Measurements from ENCODE around the gene ETDB.
"Not testable (repeated sequence)": the region's sequence is repeated elsewhere in the genome, so short reads cannot be mapped to it uniquely, and the experiment has no call there.

The ETDB gene

GRCh38 chrX:135120056-135120576 lies at the start of gene ETDB:
Gene ETDB (minus strand): TSS chrX:135120526. CDS start chrX:135119261, 1,265 bp downstream.
- H3K4me3 ChIP-seq (IDR thresholded peaks at IDR 0.05; ENCODE audit: insufficient read depth, low read depth, low read length); H3K36me3 ChIP-seq (ENCODE audit: insufficient read depth); H3K79me2 ChIP-seq (ENCODE audit: insufficient read depth, low read depth); H3K4me2 ChIP-seq; H3K9ac ChIP-seq; H3K27me3 ChIP-seq (ENCODE audit: insufficient read depth, low read depth); H3K27ac ChIP-seq; H4K20me1 ChIP-seq (ENCODE audit: insufficient read depth); H2AFZ ChIP-seq (ENCODE audit: low read depth); H3K4me1 ChIP-seq (ENCODE audit: low read depth, poor library complexity, severe bottlenecking): not testable (repeated sequence)

- H3K9ac ChIP-seq; H3K27ac ChIP-seq; H3K79me2 ChIP-seq (ENCODE audit: insufficient read depth, low read depth); H3K4me1 ChIP-seq (ENCODE audit: low read depth, poor library complexity, severe bottlenecking); H2AFZ ChIP-seq (ENCODE audit: low read depth); H3K4me3 ChIP-seq (IDR thresholded peaks at IDR 0.05; ENCODE audit: insufficient read depth, low read depth, low read length); H3K4me2 ChIP-seq; H4K20me1 ChIP-seq (ENCODE audit: insufficient read depth); H3K36me3 ChIP-seq (ENCODE audit: insufficient read depth); H3K27me3 ChIP-seq (ENCODE audit: insufficient read depth, low read depth): not testable (repeated sequence)
These were observed 49.2 kb upstream of the ETDB start for GRCh38 chrX:135169534-135169933.

- H2AFZ ChIP-seq (ENCODE audit: low read depth), result no peak overlapping the region
- H3K27ac ChIP-seq, result no peak overlapping the region
- no peak for TF ChIP-seq CTCF (conservative IDR thresholded peaks at IDR 0.05; ENCODE audit: low read depth, low read length)
- no peaks in the 10 kb centered on the region for H4K20me1 ChIP-seq (ENCODE audit: insufficient read depth)
- no peak overlapping the region for H3K4me3 ChIP-seq (IDR thresholded peaks at IDR 0.05; ENCODE audit: insufficient read depth, low read depth, low read length)
- H3K79me2 ChIP-seq (ENCODE audit: insufficient read depth, low read depth), result no peaks in the 10 kb centered on the region
- H3K4me1 ChIP-seq (ENCODE audit: low read depth, poor library complexity, severe bottlenecking), result no peaks in the 10 kb centered on the region
- H3K27me3 ChIP-seq (ENCODE audit: insufficient read depth, low read depth), result no peaks in the 10 kb centered on the region
- H3K9ac ChIP-seq, result no peak overlapping the region
- H3K4me2 ChIP-seq, result no peak overlapping the region
- no peaks in the 10 kb centered on the region for H3K36me3 ChIP-seq (ENCODE audit: insufficient read depth)
These were observed 48.2 kb upstream of the ETDB start for GRCh38 chrX:135168486-135168885.

- H3K27ac ChIP-seq; H3K27me3 ChIP-seq (ENCODE audit: insufficient read depth, low read depth); H3K9ac ChIP-seq; H3K36me3 ChIP-seq (ENCODE audit: insufficient read depth); H4K20me1 ChIP-seq (ENCODE audit: insufficient read depth); H3K4me2 ChIP-seq; H2AFZ ChIP-seq (ENCODE audit: low read depth); H3K79me2 ChIP-seq (ENCODE audit: insufficient read depth, low read depth); H3K4me3 ChIP-seq (IDR thresholded peaks at IDR 0.05; ENCODE audit: insufficient read depth, low read depth, low read length); H3K4me1 ChIP-seq (ENCODE audit: low read depth, poor library complexity, severe bottlenecking): not testable (repeated sequence)
These were observed 34.4 kb upstream of the ETDB start for GRCh38 chrX:135154688-135155087.

- H2AFZ ChIP-seq (ENCODE audit: low read depth); H3K4me1 ChIP-seq (ENCODE audit: low read depth, poor library complexity, severe bottlenecking); H3K9ac ChIP-seq; H3K4me3 ChIP-seq (IDR thresholded peaks at IDR 0.05; ENCODE audit: insufficient read depth, low read depth, low read length); H3K4me2 ChIP-seq; H4K20me1 ChIP-seq (ENCODE audit: insufficient read depth); H3K79me2 ChIP-seq (ENCODE audit: insufficient read depth, low read depth); H3K27ac ChIP-seq; H3K27me3 ChIP-seq (ENCODE audit: insufficient read depth, low read depth); H3K36me3 ChIP-seq (ENCODE audit: insufficient read depth): not testable (repeated sequence)
These were observed 5.8 kb upstream of the ETDB start for GRCh38 chrX:135126145-135126544.

GRCh38 chrX:135116064-135116463 lies 4.3 kb downstream of the ETDB start:
- not testable (repeated sequence) for H3K4me1 ChIP-seq (ENCODE audit: low read depth, poor library complexity, severe bottlenecking); H3K9ac ChIP-seq; H3K27ac ChIP-seq; H3K36me3 ChIP-seq (ENCODE audit: insufficient read depth); H2AFZ ChIP-seq (ENCODE audit: low read depth); H4K20me1 ChIP-seq (ENCODE audit: insufficient read depth); H3K79me2 ChIP-seq (ENCODE audit: insufficient read depth, low read depth); H3K27me3 ChIP-seq (ENCODE audit: insufficient read depth, low read depth); H3K4me3 ChIP-seq (IDR thresholded peaks at IDR 0.05; ENCODE audit: insufficient read depth, low read depth, low read length); H3K4me2 ChIP-seq

GRCh38 chrX:135114392-135114791 lies 5.9 kb downstream of the ETDB start:
- Histone ChIP-seq H3K27ac (no peak overlapping the region), H3K79me2 (ENCODE audit: insufficient read depth, low read depth) (no peaks in the 10 kb centered on the region), H4K20me1 (ENCODE audit: insufficient read depth) (no peaks in the 10 kb centered on the region), H2AFZ (ENCODE audit: low read depth) (no peak overlapping the region), H3K4me3 (IDR thresholded peaks at IDR 0.05; ENCODE audit: insufficient read depth, low read depth, low read length) (no peak overlapping the region), H3K4me1 (ENCODE audit: low read depth, poor library complexity, severe bottlenecking) (no peaks in the 10 kb centered on the region), H3K9ac (no peak overlapping the region), H3K27me3 (ENCODE audit: insufficient read depth, low read depth) (no peaks in the 10 kb centered on the region), H3K4me2 (no peak overlapping the region), H3K36me3 (ENCODE audit: insufficient read depth) (no peaks in the 10 kb centered on the region)
- no peak for TF ChIP-seq CTCF (conservative IDR thresholded peaks at IDR 0.05; ENCODE audit: low read depth, low read length)
